HepG2 (cell line): Measurements from ENCODE around the gene SENP5. TPM values are rescaled to one million over a fixed set of nuclear protein-coding genes. Genes with fewer than 3 reads are reported as not detected.
A peak's percentile ranks its signal among the peaks of the same experiment; 100 is the strongest.

ENCODE experiments used
- CBFB ChIP-seq: sonication (generic); formaldehyde crosslinking; IDR thresholded peaks from 2 replicates; pipeline ENCODE4 v1.4.0; 2020; ENCODE audit warnings: missing genetic modification reagents
- DMAP1 ChIP-seq: IDR thresholded peaks from 2 replicates; pipeline ENCODE4 v1.6.1; 2016
- ESRRA ChIP-seq: sonication (generic); formaldehyde crosslinking; IDR thresholded peaks from 2 replicates; pipeline ENCODE4 v1.5.1; 2020; ENCODE audit warnings: mild to moderate bottlenecking, low read depth, missing genetic modification reagents
- ETV5 ChIP-seq: IDR thresholded peaks from 2 replicates; pipeline ENCODE4 v1.6.1; 2018; ENCODE audit warnings: missing biosample characterization, missing genetic modification reagents, inconsistent platforms, borderline replicate concordance
- KAT8 ChIP-seq: IDR thresholded peaks from 2 replicates; pipeline ENCODE4 v1.6.1; 2016; ENCODE audit warnings: missing genetic modification reagents, missing compliant biosample characterization
- KDM2A ChIP-seq: sonication (generic); formaldehyde crosslinking; IDR thresholded peaks from 2 replicates; pipeline ENCODE4 v1.4.0; 2020; ENCODE audit warnings: low read depth, missing genetic modification reagents, borderline replicate concordance
- KDM6A ChIP-seq: IDR thresholded peaks from 2 replicates; pipeline ENCODE4 v1.6.1; 2016; ENCODE audit warnings: low read depth
- KLF16 ChIP-seq, 2 experiments: sonication (generic) in 1 of 2; formaldehyde crosslinking in 1 of 2; IDR thresholded peaks; 2 replicates each; pipeline versions ENCODE4 v1.6.1 to v1.8.0; 2016 to 2023; ENCODE audit warnings: missing genetic modification reagents in 2 of 2, missing compliant biosample characterization in 1 of 2
- MATR3 ChIP-seq: sonication (generic); formaldehyde crosslinking; IDR thresholded peaks from 2 replicates; pipeline ENCODE4 v1.4.0; 2020; ENCODE audit warnings: missing genetic modification reagents
- MBD4 ChIP-seq: IDR thresholded peaks from 2 replicates; pipeline ENCODE4 v1.6.1; 2012; ENCODE audit warnings: low read length, inconsistent platforms, borderline replicate concordance
- MED8 ChIP-seq: sonication (generic); formaldehyde crosslinking; IDR thresholded peaks from 2 replicates; pipeline ENCODE4 v1.8.1; 2023; ENCODE audit warnings: mild to moderate bottlenecking, missing genetic modification reagents; ENCODE audit not compliant: insufficient replicate concordance
- MEIS2 ChIP-seq: sonication (generic); formaldehyde crosslinking; IDR thresholded peaks from 2 replicates; pipeline ENCODE4 v1.9.0; 2021; ENCODE audit warnings: mild to moderate bottlenecking, missing genetic modification reagents
- MYNN ChIP-seq: sonication (generic); formaldehyde crosslinking; IDR thresholded peaks from 2 replicates; pipeline ENCODE4 v1.4.0; 2020; ENCODE audit warnings: mild to moderate bottlenecking, low read depth, missing genetic modification reagents
- NFE2L2 ChIP-seq: fragments of 150-350 bp; IDR thresholded peaks from 2 replicates; pipeline ENCODE4 v1.6.1; 2014; ENCODE audit warnings: low read length
- NR2C2 ChIP-seq: sonication (generic); formaldehyde crosslinking; IDR thresholded peaks from 2 replicates; pipeline ENCODE4 v1.4.0; 2020; ENCODE audit warnings: missing genetic modification reagents, mild to moderate bottlenecking, moderate library complexity, borderline replicate concordance
- RARG ChIP-seq: sonication (generic); formaldehyde crosslinking; IDR thresholded peaks from 2 replicates; pipeline ENCODE4 v1.4.0; 2020; ENCODE audit warnings: low read depth, mild to moderate bottlenecking, missing genetic modification reagents
- TBP ChIP-seq: sonication (generic); formaldehyde crosslinking; IDR thresholded peaks from 2 replicates; pipeline ENCODE4 v1.5.0; 2020; ENCODE audit warnings: missing genetic modification reagents
- THAP11 ChIP-seq: IDR thresholded peaks from 2 replicates; pipeline ENCODE4 v1.6.1; 2016; ENCODE audit warnings: missing biosample characterization, missing genetic modification reagents
- ZMAT3 ChIP-seq: sonication (generic); formaldehyde crosslinking; conservative IDR thresholded peaks from 2 replicates; pipeline ENCODE4 v1.7.0; 2021; ENCODE audit warnings: missing genetic modification reagents
- ZNF331 ChIP-seq: sonication (generic); formaldehyde crosslinking; IDR thresholded peaks from 2 replicates; pipeline ENCODE4 v1.4.0; 2020; ENCODE audit warnings: missing genetic modification reagents
- ZNF543 ChIP-seq: sonication (generic); formaldehyde crosslinking; IDR thresholded peaks from 2 replicates; pipeline ENCODE4 v1.4.0; 2020; ENCODE audit warnings: mild to moderate bottlenecking, missing genetic modification reagents
- ZNF577 ChIP-seq: sonication (generic); formaldehyde crosslinking; IDR thresholded peaks from 2 replicates; pipeline ENCODE4 v1.4.0; 2020; ENCODE audit warnings: mild to moderate bottlenecking, low read depth, missing genetic modification reagents, borderline replicate concordance
- ZNF672 ChIP-seq: sonication (generic); formaldehyde crosslinking; IDR thresholded peaks from 2 replicates; pipeline ENCODE4 v1.8.1; 2022; ENCODE audit warnings: missing genetic modification reagents
- ZNF776 ChIP-seq: sonication (generic); formaldehyde crosslinking; IDR thresholded peaks from 2 replicates; pipeline ENCODE4 v1.4.0; 2020; ENCODE audit warnings: mild to moderate bottlenecking, missing genetic modification reagents
- ZSCAN30 ChIP-seq: sonication (generic); formaldehyde crosslinking; IDR thresholded peaks from 2 replicates; pipeline ENCODE4 v1.5.0; 2020; ENCODE audit warnings: mild to moderate bottlenecking, missing genetic modification reagents
- polyA plus RNA-seq, 8 experiments: library from polyadenylated mRNA; depleted of rRNA in 3 of 8; stranded (reverse) in 7 of 8; unstranded in 1 of 8; fragments of >200 nt; fragmentation: Illumina TruSeq in 4 of 8; extraction: Trizol in 4 of 8; gene quantifications; 2 replicates each; pipeline versions ENCODE4 v1.2.1 to v1.2.3, GENCODE V29; 2011 to 2016; ENCODE audit warnings: low read depth in 4 of 8, missing spikeins in 1 of 8, mixed read lengths in 1 of 8; ENCODE audit not compliant: insufficient read depth in 1 of 8
- total RNA-seq, 5 experiments: library from RNA; depleted of rRNA; stranded (reverse); fragments of >200 nt; fragmentation: Illumina TruSeq; extraction: Trizol; gene quantifications; 2 replicates each; pipeline ENCODE4 v1.2.3, GENCODE V29; 2016; ENCODE audit warnings: low read depth in 1 of 5
- TF ChIP-seq, protein P1 (sequence below): sonication (generic); formaldehyde crosslinking; IDR thresholded peaks from 2 replicates; pipeline ENCODE4 v1.9.0; 2021; ENCODE audit warnings: missing genetic modification reagents, borderline replicate concordance
- TF ChIP-seq, protein P2 (sequence below): fragments of 450-650 bp; IDR thresholded peaks from 2 replicates; pipeline ENCODE4 v1.6.1; 2017
- TF ChIP-seq, protein P3 (sequence below): sonication (generic); formaldehyde crosslinking; IDR thresholded peaks from 2 replicates; pipeline ENCODE4 v1.8.1; 2023; ENCODE audit warnings: missing genetic modification reagents, inconsistent platforms, borderline replicate concordance

The SENP5 gene
- total and polyA plus RNA-seq, 2 of the 13 experiments (the other 11 are each of a cell fraction or from before 2014, with no cell fraction given): 17.6 to 30.9 TPM

DNA sequence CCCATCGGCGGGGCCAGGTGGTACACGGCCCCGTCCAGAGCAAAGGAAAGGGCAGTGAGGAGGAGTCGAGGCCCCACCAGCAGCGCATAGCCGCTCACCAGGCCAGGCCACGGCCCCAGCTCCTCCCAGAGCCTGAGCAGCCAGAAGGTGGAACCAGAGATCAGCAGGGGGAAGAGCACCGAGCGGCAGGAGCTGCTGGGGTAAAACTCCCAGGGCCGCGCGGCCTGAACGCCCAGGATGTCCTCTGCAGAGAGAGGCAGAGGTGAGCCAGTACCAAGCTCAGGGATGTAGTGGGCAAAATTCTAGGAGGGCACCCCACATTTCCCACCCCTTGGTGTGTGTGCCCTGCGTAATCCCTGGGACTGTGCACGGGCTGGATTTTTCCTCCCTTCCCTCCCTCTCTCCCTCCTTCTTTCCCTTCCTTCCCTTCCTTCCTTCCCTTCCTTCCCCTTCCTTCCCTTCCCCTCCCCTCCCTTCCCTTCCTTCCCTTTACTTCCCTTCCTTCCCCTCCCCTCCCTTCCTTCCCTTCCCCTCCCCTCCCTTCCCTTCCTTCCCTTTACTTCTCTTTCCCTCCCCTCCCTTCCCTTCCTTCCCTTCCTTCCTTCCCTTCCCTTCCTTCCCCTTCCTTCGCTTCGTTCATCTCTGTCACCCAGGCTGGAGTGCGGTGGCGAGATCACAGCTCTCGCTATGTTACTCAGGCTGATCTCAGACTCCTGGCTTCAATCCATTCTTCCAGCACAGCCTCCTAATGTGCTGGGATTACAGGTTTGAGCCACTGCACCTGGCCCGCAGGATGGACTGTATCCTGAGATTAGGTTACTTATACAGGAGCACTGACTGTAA, 80.9 kb downstream of the SENP5 start (continued):
- TF ChIP-seq, protein P1, sequence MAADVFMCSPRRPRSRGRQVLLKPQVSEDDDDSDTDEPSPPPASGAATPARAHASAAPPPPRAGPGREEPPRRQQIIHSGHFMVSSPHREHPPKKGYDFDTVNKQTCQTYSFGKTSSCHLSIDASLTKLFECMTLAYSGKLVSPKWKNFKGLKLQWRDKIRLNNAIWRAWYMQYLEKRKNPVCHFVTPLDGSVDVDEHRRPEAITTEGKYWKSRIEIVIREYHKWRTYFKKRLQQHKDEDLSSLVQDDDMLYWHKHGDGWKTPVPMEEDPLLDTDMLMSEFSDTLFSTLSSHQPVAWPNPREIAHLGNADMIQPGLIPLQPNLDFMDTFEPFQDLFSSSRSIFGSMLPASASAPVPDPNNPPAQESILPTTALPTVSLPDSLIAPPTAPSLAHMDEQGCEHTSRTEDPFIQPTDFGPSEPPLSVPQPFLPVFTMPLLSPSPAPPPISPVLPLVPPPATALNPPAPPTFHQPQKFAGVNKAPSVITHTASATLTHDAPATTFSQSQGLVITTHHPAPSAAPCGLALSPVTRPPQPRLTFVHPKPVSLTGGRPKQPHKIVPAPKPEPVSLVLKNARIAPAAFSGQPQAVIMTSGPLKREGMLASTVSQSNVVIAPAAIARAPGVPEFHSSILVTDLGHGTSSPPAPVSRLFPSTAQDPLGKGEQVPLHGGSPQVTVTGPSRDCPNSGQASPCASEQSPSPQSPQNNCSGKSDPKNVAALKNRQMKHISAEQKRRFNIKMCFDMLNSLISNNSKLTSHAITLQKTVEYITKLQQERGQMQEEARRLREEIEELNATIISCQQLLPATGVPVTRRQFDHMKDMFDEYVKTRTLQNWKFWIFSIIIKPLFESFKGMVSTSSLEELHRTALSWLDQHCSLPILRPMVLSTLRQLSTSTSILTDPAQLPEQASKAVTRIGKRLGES (CRISPR knock-in tag): no peak
- TF ChIP-seq KDM6A: no peak
- TF ChIP-seq KDM2A: peak; percentile 78; the same call in 1 of the 2 replicates
- TF ChIP-seq ESRRA: no peak
- TF ChIP-seq DMAP1 (CRISPR knock-in tag): peak; percentile 34; the same call in 1 of the 2 replicates
- TF ChIP-seq, protein P2, sequence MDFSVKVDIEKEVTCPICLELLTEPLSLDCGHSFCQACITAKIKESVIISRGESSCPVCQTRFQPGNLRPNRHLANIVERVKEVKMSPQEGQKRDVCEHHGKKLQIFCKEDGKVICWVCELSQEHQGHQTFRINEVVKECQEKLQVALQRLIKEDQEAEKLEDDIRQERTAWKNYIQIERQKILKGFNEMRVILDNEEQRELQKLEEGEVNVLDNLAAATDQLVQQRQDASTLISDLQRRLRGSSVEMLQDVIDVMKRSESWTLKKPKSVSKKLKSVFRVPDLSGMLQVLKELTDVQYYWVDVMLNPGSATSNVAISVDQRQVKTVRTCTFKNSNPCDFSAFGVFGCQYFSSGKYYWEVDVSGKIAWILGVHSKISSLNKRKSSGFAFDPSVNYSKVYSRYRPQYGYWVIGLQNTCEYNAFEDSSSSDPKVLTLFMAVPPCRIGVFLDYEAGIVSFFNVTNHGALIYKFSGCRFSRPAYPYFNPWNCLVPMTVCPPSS: no peak
- no peak for TF ChIP-seq KLF16 (CRISPR knock-in tag; IDR thresholded peaks at IDR 0.05)
- peak; percentile 40; the same call in 1 of the 2 replicates for TF ChIP-seq ZMAT3 (CRISPR knock-in tag)
- TF ChIP-seq MED8: no peak
- no peak for TF ChIP-seq KAT8 (CRISPR knock-in tag)
- TF ChIP-seq RARG: no peak
- TF ChIP-seq NFE2L2: no peak
- no peak for TF ChIP-seq ZNF672 (CRISPR knock-in tag)
- no peak for TF ChIP-seq NR2C2 (CRISPR knock-in tag)
- TF ChIP-seq MATR3 (CRISPR knock-in tag): no peak
- TF ChIP-seq MYNN (CRISPR knock-in tag): no peak
- no peak for TF ChIP-seq THAP11 (CRISPR knock-in tag)
- TF ChIP-seq ZNF331 (CRISPR knock-in tag): no peak
- no peak for TF ChIP-seq ZNF776 (CRISPR knock-in tag)
- TF ChIP-seq CBFB (CRISPR knock-in tag): no peak
- no peak for TF ChIP-seq ETV5
- no peak for TF ChIP-seq ZNF543 (CRISPR knock-in tag)
- TF ChIP-seq MEIS2: no peak
- no peak for TF ChIP-seq ZNF577 (CRISPR knock-in tag)
- no peak for TF ChIP-seq ZSCAN30
- TF ChIP-seq MBD4: no peak
- no peak for TF ChIP-seq TBP (CRISPR knock-in tag)
- TF ChIP-seq, protein P3, sequence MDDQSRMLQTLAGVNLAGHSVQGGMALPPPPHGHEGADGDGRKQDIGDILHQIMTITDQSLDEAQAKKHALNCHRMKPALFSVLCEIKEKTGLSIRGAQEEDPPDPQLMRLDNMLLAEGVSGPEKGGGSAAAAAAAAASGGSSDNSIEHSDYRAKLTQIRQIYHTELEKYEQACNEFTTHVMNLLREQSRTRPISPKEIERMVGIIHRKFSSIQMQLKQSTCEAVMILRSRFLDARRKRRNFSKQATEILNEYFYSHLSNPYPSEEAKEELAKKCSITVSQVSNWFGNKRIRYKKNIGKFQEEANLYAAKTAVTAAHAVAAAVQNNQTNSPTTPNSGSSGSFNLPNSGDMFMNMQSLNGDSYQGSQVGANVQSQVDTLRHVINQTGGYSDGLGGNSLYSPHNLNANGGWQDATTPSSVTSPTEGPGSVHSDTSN: no peak
